ENCODE results near the gene ZNF423.

- TF ChIP-seq, protein P1, sequence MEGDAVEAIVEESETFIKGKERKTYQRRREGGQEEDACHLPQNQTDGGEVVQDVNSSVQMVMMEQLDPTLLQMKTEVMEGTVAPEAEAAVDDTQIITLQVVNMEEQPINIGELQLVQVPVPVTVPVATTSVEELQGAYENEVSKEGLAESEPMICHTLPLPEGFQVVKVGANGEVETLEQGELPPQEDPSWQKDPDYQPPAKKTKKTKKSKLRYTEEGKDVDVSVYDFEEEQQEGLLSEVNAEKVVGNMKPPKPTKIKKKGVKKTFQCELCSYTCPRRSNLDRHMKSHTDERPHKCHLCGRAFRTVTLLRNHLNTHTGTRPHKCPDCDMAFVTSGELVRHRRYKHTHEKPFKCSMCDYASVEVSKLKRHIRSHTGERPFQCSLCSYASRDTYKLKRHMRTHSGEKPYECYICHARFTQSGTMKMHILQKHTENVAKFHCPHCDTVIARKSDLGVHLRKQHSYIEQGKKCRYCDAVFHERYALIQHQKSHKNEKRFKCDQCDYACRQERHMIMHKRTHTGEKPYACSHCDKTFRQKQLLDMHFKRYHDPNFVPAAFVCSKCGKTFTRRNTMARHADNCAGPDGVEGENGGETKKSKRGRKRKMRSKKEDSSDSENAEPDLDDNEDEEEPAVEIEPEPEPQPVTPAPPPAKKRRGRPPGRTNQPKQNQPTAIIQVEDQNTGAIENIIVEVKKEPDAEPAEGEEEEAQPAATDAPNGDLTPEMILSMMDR (conservative IDR thresholded peaks at IDR 0.05; ENCODE audit: low read depth, low read length), result no peak
- TF ChIP-seq EZH2 (IDR thresholded peaks at IDR 0.05; ENCODE audit: borderline replicate concordance, low read depth, low read length, poor library complexity, severe bottlenecking), result no peak
These were observed 33.1 kb downstream of the ZNF423 start for GRCh38 chr16:49822649-49823370.
